Aorta (tissue), 5 donors: Measurements from ENCODE around the gene SAP130. TPM values are rescaled to one million over a fixed set of nuclear protein-coding genes. Genes with fewer than 3 reads are reported as not detected.

ENCODE experiments used
- ATAC-seq: fragments of 200-7000 bp; cut with Tn5 transposase; one replicate; pipeline ENCODE4 v1.9.1; 2022; ENCODE audit warnings: moderate library complexity; ENCODE audit not compliant: low FRiP score
- DNase-seq, 2 donors: peaks; one replicate each; pipeline ENCODE4 v3.0.0-alpha.2; 2020
- H3K27ac ChIP-seq, 2 donors: one replicate each; pipeline ENCODE4 v1.5.1; 2013; ENCODE audit warnings: low read length in 2 of 2, mild to moderate bottlenecking in 2 of 2, moderate library complexity in 2 of 2, control low read depth in 1 of 2, inconsistent platforms in 1 of 2, low read depth in 1 of 2
- H3K27me3 ChIP-seq, 2 donors: one replicate each; pipeline ENCODE4 v1.6.1; 2013; ENCODE audit warnings: control low read depth in 1 of 2, low read length in 1 of 2, mild to moderate bottlenecking in 1 of 2, moderate library complexity in 1 of 2; ENCODE audit not compliant: insufficient read depth in 2 of 2, control insufficient read depth in 1 of 2
- H3K36me3 ChIP-seq, 2 donors: one replicate each; pipeline ENCODE4 v1.6.1; 2013; ENCODE audit warnings: control low read depth in 1 of 2, low read length in 1 of 2, mild to moderate bottlenecking in 1 of 2; ENCODE audit not compliant: insufficient read depth in 2 of 2, control insufficient read depth in 1 of 2
- H3K4me1 ChIP-seq, 2 donors: one replicate each; pipeline ENCODE4 v1.6.1; 2013; ENCODE audit warnings: low read length in 2 of 2, control low read depth in 1 of 2, mild to moderate bottlenecking in 1 of 2, moderate library complexity in 1 of 2; ENCODE audit not compliant: insufficient read depth in 2 of 2, control insufficient read depth in 1 of 2
- H3K4me3 ChIP-seq, 2 donors: one replicate each; pipeline ENCODE4 v1.5.1; 2013; ENCODE audit warnings: low read length in 2 of 2, control low read depth in 1 of 2, mild to moderate bottlenecking in 1 of 2
- H3K9me3 ChIP-seq: one replicate; pipeline ENCODE4 v1.6.1; 2013; ENCODE audit warnings: mild to moderate bottlenecking, low read length; ENCODE audit not compliant: control insufficient read depth
- WGBS, 2 donors: extraction: QIAGEN DNeasy Blood & Tissue Kit; methylation state at CpG; one replicate each; pipeline ENCODE4 v1.1.7; 2013; 5-methylcytosine and 5-hydroxymethylcytosine counted together
- intact Hi-C, 2 donors: fragments of 100-400 bp; cut with DNase I; formaldehyde crosslinking; loops; one replicate each; pipeline versions ENCODE4 v1.14.2 to v1.15.0; 2022
- polyA plus RNA-seq, 2 donors: library from polyadenylated mRNA; stranded (reverse); fragments of 200-250 nt; gene quantifications; one replicate each; pipeline ENCODE4 v1.2.3, GENCODE V29; 2013
- total RNA-seq, 2 donors: library from RNA; stranded (reverse); fragmentation: NEBNext Ultra II Directional; extraction: Animal tissue kit (Norgen Biotek cat#: 25700); gene quantifications; one replicate each; pipeline ENCODE4 v1.2.1, GENCODE V29; 2021
- donor health status: healthy with polysubstance abuse.
- donor health status: Bipolar disorder and iron deficiency.
- donor health status: DM: no; HTN: no; CAD: no.
- donor health status: DM: no; HTN: no; CAD: no.
- donor health status: DM: yes; HTN: yes; CAD: no.

The SAP130 gene
- total and polyA plus RNA-seq, 4 donors: 3.6 to 23.8 (median 16.3) TPM

GRCh38 chr2:128054104-128054885, 26.4 kb upstream of the SAP130 start:
- H3K27ac ChIP-seq: no peak overlapping the region
- H3K36me3 ChIP-seq: no peaks in the 10 kb centered on the region
- intact Hi-C loops: no loop called here
- no peaks in the 10 kb centered on the region for H3K4me1 ChIP-seq
- no peak for ATAC-seq
- no peaks in the 10 kb centered on the region for H3K27me3 ChIP-seq
- H3K4me3 ChIP-seq: no peak overlapping the region
- peaks cover 3% of the 10 kb centered on the region for H3K9me3 ChIP-seq
- DNase-seq: no peak
- 85 to 87% methylated on average over 11 of the region's 11 CpGs for WGBS, 2 donors

- 93% methylated on average over 12 of the region's 12 CpGs for WGBS, 2 donors
Measured at GRCh38 chr2:128053331-128053730, 25.5 kb upstream of the SAP130 start.

GRCh38 chr2:128043041-128043440, 15.2 kb upstream of the SAP130 start:
- Histone ChIP-seq H3K4me3 (no peak overlapping the region), H3K27me3 (no peaks in the 10 kb centered on the region), H3K36me3 (no peaks in the 10 kb centered on the region), H3K27ac (no peak overlapping the region), H3K9me3 (peaks cover 2% of the 10 kb centered on the region), H3K4me1 (no peaks in the 10 kb centered on the region)
- no peak for DNase-seq
- ATAC-seq: no peak
- intact Hi-C loops: no loop called here
- WGBS, 2 donors: 86 to 92% methylated on average over 3 of the region's 3 CpGs

More at GRCh38 chr2:128053331-128053730, 25.5 kb upstream of the SAP130 start:
- H3K27ac ChIP-seq: no peak overlapping the region
- ATAC-seq (no peak), DNase-seq (no peak)
- H3K4me1 ChIP-seq: no peaks in the 10 kb centered on the region
- H3K36me3 ChIP-seq: no peaks in the 10 kb centered on the region
- intact Hi-C loops: no loop called here
- H3K27me3 ChIP-seq: no peaks in the 10 kb centered on the region
- no peak overlapping the region for H3K4me3 ChIP-seq
- peaks cover 3% of the 10 kb centered on the region for H3K9me3 ChIP-seq

GRCh38 chr2:128041561-128041960, 13.7 kb upstream of the SAP130 start:
- 76 to 77% methylated on average over 3 of the region's 3 CpGs for WGBS, 2 donors
- Histone ChIP-seq H3K27ac (no peak overlapping the region), H3K4me1 (no peaks in the 10 kb centered on the region), H3K36me3 (no peaks in the 10 kb centered on the region), H3K9me3 (peaks cover 6% of the 10 kb centered on the region), H3K27me3 (no peaks in the 10 kb centered on the region), H3K4me3 (no peak overlapping the region)
- ATAC-seq (no peak), DNase-seq (no peak)
- intact Hi-C loops: no loop called here

GRCh38 chr2:128040166-128040771, 12.4 kb upstream of the SAP130 start:
- Histone ChIP-seq H3K4me1 (no peaks in the 10 kb centered on the region), H3K4me3 (no peak overlapping the region), H3K27ac (no peak overlapping the region), H3K27me3 (no peaks in the 10 kb centered on the region), H3K36me3 (no peaks in the 10 kb centered on the region), H3K9me3 (peaks cover 6% of the 10 kb centered on the region)
- DNase-seq (no peak), ATAC-seq (no peak)
- WGBS, 2 donors: 81 to 89% methylated on average over 8 of the region's 8 CpGs
- intact Hi-C loops: no loop called here

- WGBS, 2 donors: 84 to 88% methylated on average over 9 of the region's 9 CpGs
- ATAC-seq: no peak
Measured at GRCh38 chr2:128039535-128039934, 11.7 kb upstream of the SAP130 start.

GRCh38 chr2:128038411-128038810, 10.6 kb upstream of the SAP130 start:
- 79 to 80% methylated on average over 3 of the region's 3 CpGs for WGBS, 2 donors
- DNase-seq: no peak
- Histone ChIP-seq H3K4me3 (no peak overlapping the region), H3K27me3 (no peaks in the 10 kb centered on the region), H3K36me3 (no peaks in the 10 kb centered on the region), H3K27ac (no peak overlapping the region), H3K9me3 (peaks cover 6% of the 10 kb centered on the region), H3K4me1 (no peaks in the 10 kb centered on the region)
- intact Hi-C loops: no loop called here
- no peak for ATAC-seq

More at GRCh38 chr2:128039535-128039934, 11.7 kb upstream of the SAP130 start:
- DNase-seq: no peak
- intact Hi-C loops: no loop called here
- Histone ChIP-seq H3K9me3 (peaks cover 6% of the 10 kb centered on the region), H3K36me3 (no peaks in the 10 kb centered on the region), H3K4me3 (no peak overlapping the region), H3K27ac (no peak overlapping the region), H3K4me1 (no peaks in the 10 kb centered on the region), H3K27me3 (no peaks in the 10 kb centered on the region)

- Histone ChIP-seq H3K36me3 (no peaks in the 10 kb centered on the region), H3K9me3 (peaks cover 3% of the 10 kb centered on the region), H3K4me3 (no peak overlapping the region), H3K27me3 (no peaks in the 10 kb centered on the region), H3K27ac (no peak overlapping the region), H3K4me1 (no peaks in the 10 kb centered on the region)
- WGBS, 2 donors: 86 to 89% methylated on average over 5 of the region's 5 CpGs
- intact Hi-C loops: no loop called here
- DNase-seq: no peak
- no peak for ATAC-seq
Measured at GRCh38 chr2:128037649-128038048, 9.8 kb upstream of the SAP130 start.
